ENCODE results near the gene ELOF1. TPM values are rescaled to one million over a fixed set of nuclear protein-coding genes. Genes with fewer than 3 reads are reported as not detected.

Gene ELOF1
- total and polyA plus RNA-seq, 12 donors = 24.9 to 91.0 (median 31.7) TPM

DNA sequence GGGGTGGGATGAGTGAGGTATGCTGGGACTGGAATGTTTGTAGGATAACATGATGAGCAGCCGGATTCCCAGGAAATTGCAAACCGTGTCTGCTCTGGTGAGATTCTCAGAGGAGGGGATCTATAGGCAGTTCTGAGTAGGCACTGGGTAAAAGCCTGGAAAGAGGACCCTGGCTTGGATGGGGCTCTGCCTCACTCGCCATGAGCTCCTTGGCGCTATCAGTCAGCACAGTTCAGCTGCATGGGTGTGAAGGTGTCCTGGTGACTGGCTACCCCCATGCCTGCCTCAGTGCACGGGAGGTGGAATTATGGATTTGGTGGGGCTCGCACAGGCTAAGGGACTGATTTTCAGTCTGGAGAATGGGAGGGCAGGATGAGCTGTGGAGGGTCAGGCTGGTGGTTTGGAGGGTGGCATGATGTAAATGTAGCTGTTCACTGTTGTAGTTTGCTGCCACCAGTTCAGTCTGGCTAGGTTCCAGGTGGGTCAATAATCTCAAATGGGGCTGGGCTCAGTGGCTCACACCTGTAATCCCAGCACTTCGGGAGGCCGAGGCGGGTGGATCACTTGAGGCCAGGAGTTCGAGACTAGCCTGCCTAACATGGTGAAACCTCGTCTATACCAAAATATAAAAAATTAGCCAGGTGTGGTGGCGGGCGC is 29.1 kb upstream of the ELOF1 start:
- no peak overlapping the region for H3K4me3 ChIP-seq
- TF ChIP-seq, protein P1, sequence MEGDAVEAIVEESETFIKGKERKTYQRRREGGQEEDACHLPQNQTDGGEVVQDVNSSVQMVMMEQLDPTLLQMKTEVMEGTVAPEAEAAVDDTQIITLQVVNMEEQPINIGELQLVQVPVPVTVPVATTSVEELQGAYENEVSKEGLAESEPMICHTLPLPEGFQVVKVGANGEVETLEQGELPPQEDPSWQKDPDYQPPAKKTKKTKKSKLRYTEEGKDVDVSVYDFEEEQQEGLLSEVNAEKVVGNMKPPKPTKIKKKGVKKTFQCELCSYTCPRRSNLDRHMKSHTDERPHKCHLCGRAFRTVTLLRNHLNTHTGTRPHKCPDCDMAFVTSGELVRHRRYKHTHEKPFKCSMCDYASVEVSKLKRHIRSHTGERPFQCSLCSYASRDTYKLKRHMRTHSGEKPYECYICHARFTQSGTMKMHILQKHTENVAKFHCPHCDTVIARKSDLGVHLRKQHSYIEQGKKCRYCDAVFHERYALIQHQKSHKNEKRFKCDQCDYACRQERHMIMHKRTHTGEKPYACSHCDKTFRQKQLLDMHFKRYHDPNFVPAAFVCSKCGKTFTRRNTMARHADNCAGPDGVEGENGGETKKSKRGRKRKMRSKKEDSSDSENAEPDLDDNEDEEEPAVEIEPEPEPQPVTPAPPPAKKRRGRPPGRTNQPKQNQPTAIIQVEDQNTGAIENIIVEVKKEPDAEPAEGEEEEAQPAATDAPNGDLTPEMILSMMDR (IDR thresholded peaks at IDR 0.05) = peak in 5 of 9 donors; percentile 1 to 28 (median 6)
- H3K36me3 ChIP-seq = no peaks in the 10 kb centered on the region
- peaks cover 0 to 16% (median 0%) of the 10 kb centered on the region in 9 donors for H3K4me1 ChIP-seq
- intact Hi-C loops (cut with DNase I) = loop anchor here in 9 of 10 donors (2.0 to 10.0 kb wide), 9 partner anchors 27 to 296 kb away; partner anchors contain the start of genes TSPAN16 (in 7 of the 9) and CNN1 (in 1 of the 9)
- no peaks in the 10 kb centered on the region for H3K9me3 ChIP-seq
- 67 to 71% methylated on average over 13 of the region's 13 CpGs for WGBS, 2 donors
- DNase-seq = no peak
- no peaks in the 10 kb centered on the region for H3K27me3 ChIP-seq
- peak in 6 of 8 donors; percentile 18 to 49 (median 29) for ATAC-seq
- H3K27ac ChIP-seq = no peak overlapping the region

GRCh38 chr19:11587302-11587974 is 28.4 kb upstream of the ELOF1 start:
- ATAC-seq = peak; percentile 78 to 91 (median 86)
- H3K4me1 ChIP-seq = peaks cover 0 to 18% (median 0%) of the 10 kb centered on the region in 9 donors
- DNase-seq = peak; percentile 74 to 81
- no peaks in the 10 kb centered on the region for H3K27me3 ChIP-seq
- H3K4me3 ChIP-seq = no peak overlapping the region
- no peak overlapping the region for H3K27ac ChIP-seq
- no peaks in the 10 kb centered on the region for H3K9me3 ChIP-seq
- TF ChIP-seq, protein P1 (IDR thresholded peaks at IDR 0.05) = peak; percentile 75 to 91 (median 83)
- H3K36me3 ChIP-seq = no peaks in the 10 kb centered on the region
- WGBS, 2 donors = 2% methylated on average over 7 of the region's 7 CpGs
- intact Hi-C loops (cut with DNase I) = loop anchor here in 9 of 10 donors (2.0 to 10.0 kb wide), 9 partner anchors 27 to 295 kb away; partner anchors contain the start of genes TSPAN16 (in 7 of the 9) and CNN1 (in 1 of the 9)

GRCh38 chr19:11586331-11586730 is 27.3 kb upstream of the ELOF1 start:
- H3K27me3 ChIP-seq = peaks cover 0 to 1% (median 0%) of the 10 kb centered on the region in 7 donors
- DNase-seq (no peak), ATAC-seq (no peak)
- 67 to 81% methylated on average over 6 of the region's 6 CpGs for WGBS, 2 donors
- H3K4me3 ChIP-seq = no peak overlapping the region
- no peak overlapping the region for H3K27ac ChIP-seq
- H3K9me3 ChIP-seq = no peaks in the 10 kb centered on the region
- TF ChIP-seq, protein P1 (IDR thresholded peaks at IDR 0.05) = no peak
- intact Hi-C loops (cut with DNase I) = loop anchor here in 9 of 10 donors (2.0 to 10.0 kb wide), 9 partner anchors 26 to 294 kb away; partner anchors contain the start of genes TSPAN16 (in 7 of the 9) and CNN1 (in 1 of the 9)
- H3K36me3 ChIP-seq = no peaks in the 10 kb centered on the region
- peaks cover 0 to 29% (median 0%) of the 10 kb centered on the region in 9 donors for H3K4me1 ChIP-seq

DNA sequence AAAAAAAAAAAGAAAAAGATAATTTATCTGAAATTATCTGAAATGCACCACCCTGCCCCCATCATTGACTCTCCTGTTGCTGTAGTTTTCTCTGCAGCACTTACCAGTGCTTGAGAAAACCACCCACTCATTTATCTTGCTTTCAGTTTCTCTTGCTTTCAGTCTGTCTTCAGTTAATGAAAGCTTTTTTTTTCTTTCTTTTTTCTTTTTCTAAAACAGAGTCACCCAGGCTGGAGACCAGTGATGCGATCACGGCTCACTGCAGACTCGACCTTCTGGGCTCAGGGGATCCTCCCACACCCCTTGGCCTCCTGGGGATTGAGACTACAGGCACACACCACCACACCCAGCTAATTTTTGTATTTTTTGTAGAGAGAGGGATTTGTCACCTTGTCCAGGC is 22.7 kb upstream of the ELOF1 start:
- Histone ChIP-seq H3K27me3 (peaks cover 0 to 28% (median 10%) of the 10 kb centered on the region in 7 donors), H3K36me3 (no peaks in the 10 kb centered on the region), H3K27ac (peak overlapping the region in 3 of 10 donors; percentile 19 to 87 (median 28)), H3K9me3 (no peaks in the 10 kb centered on the region), H3K4me3 (peak overlapping the region in 1 of 10 donors; percentile 7), H3K4me1 (peaks cover 0 to 66% (median 11%) of the 10 kb centered on the region in 9 donors)
- ATAC-seq = peak in 2 of 8 donors; percentile 17 to 39
- TF ChIP-seq, protein P1 (IDR thresholded peaks at IDR 0.05) = no peak
- intact Hi-C loops (cut with DNase I) = loop anchor here in 6 of 10 donors (10.0 kb wide), 2 partner anchors 47 to 287 kb away; partner anchors contain the start of genes TSPAN16 (in 5 of the 6) and CNN1 (in 1 of the 6)
- WGBS, 2 donors = 45 to 61% methylated on average over 3 of the region's 3 CpGs
- DNase-seq = no peak
